ENCODE data around the gene GSTK1. TPM values are rescaled to one million over a fixed set of nuclear protein-coding genes. Genes with fewer than 3 reads are reported as not detected.

GSTK1 gene
- total and polyA plus RNA-seq, 9 of the 15 experiments (the other 6 are each of a cell fraction or from before 2014, with no cell fraction given): 155 to 441 (median 233) TPM

DNA sequence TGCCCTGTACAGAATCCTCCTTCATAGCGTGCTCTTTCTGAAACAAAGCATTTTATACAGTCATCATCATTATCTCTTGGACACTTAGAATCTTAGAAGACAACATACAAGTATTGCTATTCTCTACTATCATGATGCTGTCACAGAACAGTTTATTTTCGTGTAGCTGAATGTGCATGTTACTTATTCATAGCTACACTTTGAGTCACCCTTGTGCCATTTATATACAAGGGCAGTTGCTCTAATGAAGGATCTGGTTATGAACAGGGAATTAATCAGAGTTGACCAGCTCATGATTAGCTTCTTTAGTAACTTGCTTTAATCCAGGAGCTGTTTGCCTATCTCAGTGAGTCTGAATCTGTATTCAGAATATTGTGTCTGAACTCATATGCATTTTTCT lies 36.1 kb downstream of the GSTK1 start:
- Histone ChIP-seq H2AFZ (ENCODE audit: low read depth, low read length) (no peak overlapping the region), H3K27ac (ENCODE audit: extremely low read depth, low read depth, low read length) (no peak overlapping the region), H3K4me3 (no peak overlapping the region), H3K36me3 (ENCODE audit: control insufficient read depth, insufficient read depth, low read length) (peaks cover 97% of the 10 kb centered on the region), H3K79me2 (ENCODE audit: control insufficient read depth, insufficient read depth, low read length) (peaks cover 16% of the 10 kb centered on the region; the same call in 1 of the 3 replicates), H3K4me1 (replicated peaks in 1 of 2; ENCODE audit: control insufficient read depth in 2 of 2, insufficient read depth in 2 of 2, low read length in 2 of 2) (peaks cover 0 to 16% of the 10 kb centered on the region in 2 experiments; a peak in 2 of 5 replicates), H3K9me3 (replicated peaks; ENCODE audit: control insufficient read depth, insufficient read depth, low read depth, low read length) (no peaks in the 10 kb centered on the region), H3K27me3 (ENCODE audit: control insufficient read depth in 2 of 2, insufficient read depth in 2 of 2, low read length in 2 of 2) (no peaks in the 10 kb centered on the region), H4K20me1 (replicated peaks; ENCODE audit: control insufficient read depth, insufficient read depth, low read length) (no peaks in the 10 kb centered on the region), H3K4me2 (ENCODE audit: insufficient read depth, low read length) (no peak overlapping the region), H3K9ac (ENCODE audit: insufficient read depth in 1 of 2, low read depth in 2 of 2, low read length in 2 of 2) (no peak overlapping the region), H3K9me1 (ENCODE audit: control insufficient read depth, insufficient read depth, low read length) (no peaks in the 10 kb centered on the region)
- in situ Hi-C loops (cut with MboI) (no loop called here), intact Hi-C loops (cut with micrococcal nuclease) (no loop called here)
- POLR2A ChIA-PET: interaction anchor here (1.0 to 1.6 kb wide), 4 partner anchors 10 to 59 kb away, joined by 3 to 6 read pairs (median 5); partner anchors contain the start of genes CASP2 and CLCN1
- no peak for TF ChIP-seq CBFA2T3 (IDR thresholded peaks at IDR 0.05)
- no peak for TF ChIP-seq CBX3 (IDR thresholded peaks at IDR 0.05; ENCODE audit: borderline replicate concordance in 1 of 2, low read length in 2 of 2)
- TF ChIP-seq PHF21A (IDR thresholded peaks at IDR 0.05; ENCODE audit: borderline replicate concordance, low read depth): no peak
- no peak for TF ChIP-seq NRF1 (conservative IDR thresholded peaks at IDR 0.05 in 1 of 2, IDR thresholded peaks at IDR 0.05 in 1 of 2)
- TF ChIP-seq, protein P1, sequence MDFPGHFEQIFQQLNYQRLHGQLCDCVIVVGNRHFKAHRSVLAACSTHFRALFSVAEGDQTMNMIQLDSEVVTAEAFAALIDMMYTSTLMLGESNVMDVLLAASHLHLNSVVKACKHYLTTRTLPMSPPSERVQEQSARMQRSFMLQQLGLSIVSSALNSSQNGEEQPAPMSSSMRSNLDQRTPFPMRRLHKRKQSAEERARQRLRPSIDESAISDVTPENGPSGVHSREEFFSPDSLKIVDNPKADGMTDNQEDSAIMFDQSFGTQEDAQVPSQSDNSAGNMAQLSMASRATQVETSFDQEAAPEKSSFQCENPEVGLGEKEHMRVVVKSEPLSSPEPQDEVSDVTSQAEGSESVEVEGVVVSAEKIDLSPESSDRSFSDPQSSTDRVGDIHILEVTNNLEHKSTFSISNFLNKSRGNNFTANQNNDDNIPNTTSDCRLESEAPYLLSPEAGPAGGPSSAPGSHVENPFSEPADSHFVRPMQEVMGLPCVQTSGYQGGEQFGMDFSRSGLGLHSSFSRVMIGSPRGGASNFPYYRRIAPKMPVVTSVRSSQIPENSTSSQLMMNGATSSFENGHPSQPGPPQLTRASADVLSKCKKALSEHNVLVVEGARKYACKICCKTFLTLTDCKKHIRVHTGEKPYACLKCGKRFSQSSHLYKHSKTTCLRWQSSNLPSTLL (IDR thresholded peaks at IDR 0.05): no peak
- TF ChIP-seq CBX5 (IDR thresholded peaks at IDR 0.05; ENCODE audit: borderline replicate concordance, low read depth): no peak
- no peak for TF ChIP-seq KLF13 (tag; IDR thresholded peaks at IDR 0.05; ENCODE audit: borderline replicate concordance, low read depth)
- TF ChIP-seq PCBP1 (IDR thresholded peaks at IDR 0.05; ENCODE audit: low read depth, low read length, poor library complexity, severe bottlenecking): no peak
- no peak for TF ChIP-seq ZNF143 (CRISPR knock-in tag; IDR thresholded peaks at IDR 0.05)
- no peak for TF ChIP-seq ZNF436 (CRISPR knock-in tag; IDR thresholded peaks at IDR 0.05)
- TF ChIP-seq ZC3H8 (IDR thresholded peaks at IDR 0.05): no peak
- no peak for TF ChIP-seq MCM5 (IDR thresholded peaks at IDR 0.05; ENCODE audit: low read depth)
- 83% methylated on average over 2 of the region's 2 CpGs for WGBS (ENCODE audit: insufficient coverage, low coverage, missing lambda C conversion rate)
- no TSS peak for BruUV-seq (replicated peaks)
- CTCF ChIA-PET (ENCODE audit: low intra/inter-chr PET ratio): no interaction called here
- ATAC-seq: no peak
- no peak for FAIRE-seq
- no peak for DNase-seq (ENCODE audit: extremely low read depth in 1 of 4, low spot score in 3 of 4)

Measured in K562 (cell line).